PC-9 (cell line): ENCODE results near the gene GSE1. TPM values are rescaled to one million over a fixed set of nuclear protein-coding genes. Genes with fewer than 3 reads are reported as not detected.
A peak's percentile ranks its signal among the peaks of the same experiment; 100 is the strongest.

Source experiments
- BruUV-seq: library from RNA; stranded (reverse); fragments of 400-500 nt; replicated peaks from 2 replicates; lab custom pipeline; 2021; lab: Mats Ljungman, UMichigan
- CTCF ChIA-PET: fragments of 300-600 bp; sonication (Branson Sonifier 250); formaldehyde crosslinking; loops from one replicate; lab custom pipeline; 2022; ENCODE audit warnings: antibody characterized with exemption; lab: Charles Lee
- POLR2A ChIA-PET: fragments of 300-600 bp; sonication (Branson Sonifier 250); formaldehyde crosslinking; loops from one replicate; lab custom pipeline; 2022; ENCODE audit warnings: antibody characterized with exemption; ENCODE audit not compliant: unreplicated experiment; lab: Charles Lee
- DNase-seq, 2 experiments: peaks; one replicate each; pipeline versions ENCODE4 v3.0.0 to v3.0.0-alpha.2; 2015 to 2022; ENCODE audit warnings: mixed read lengths in 1 of 2
- H2AFZ ChIP-seq: fragments of 200-600 bp; sonication (generic); 2 replicates; pipeline ENCODE4 v1.8.1; 2017; ENCODE audit warnings: antibody characterized with exemption
- H3F3A ChIP-seq: fragments of 200-600 bp; sonication (generic); 2 replicates; pipeline ENCODE4 v1.8.1; 2017; ENCODE audit warnings: antibody characterized with exemption, mild to moderate bottlenecking, low read depth; ENCODE audit not compliant: insufficient read depth
- H3K27ac ChIP-seq: fragments of 200-600 bp; sonication (generic); 2 replicates; pipeline ENCODE4 v1.6.1; 2016; ENCODE audit warnings: mixed run types
- H3K27me3 ChIP-seq: fragments of 200-600 bp; sonication (generic); 2 replicates; pipeline ENCODE4 v1.6.1; 2016; ENCODE audit warnings: low read depth, mixed run types; ENCODE audit not compliant: insufficient read depth
- H3K36me3 ChIP-seq: fragments of 200-600 bp; sonication (generic); 2 replicates; pipeline ENCODE4 v1.6.1; 2016; ENCODE audit warnings: low read depth, mixed run types
- H3K4me1 ChIP-seq: fragments of 200-600 bp; sonication (generic); replicated peaks from 2 replicates; pipeline ENCODE4 v1.6.1; 2016; ENCODE audit warnings: mixed run types; ENCODE audit not compliant: insufficient read depth
- H3K4me2 ChIP-seq: fragments of 200-600 bp; sonication (generic); 2 replicates; pipeline ENCODE4 v1.6.1; 2017; ENCODE audit warnings: mixed run types
- H3K4me3 ChIP-seq: fragments of 200-600 bp; sonication (generic); 2 replicates; pipeline ENCODE4 v1.6.1; 2016; ENCODE audit warnings: mixed run types
- H3K79me2 ChIP-seq: fragments of 200-600 bp; sonication (generic); 2 replicates; pipeline ENCODE4 v1.6.1; 2017; ENCODE audit warnings: low read depth, mixed run types
- H3K9me2 ChIP-seq: fragments of 200-600 bp; sonication (generic); 2 replicates; pipeline ENCODE4 v1.8.1; 2017; ENCODE audit warnings: mild to moderate bottlenecking; ENCODE audit not compliant: insufficient read depth
- H3K9me3 ChIP-seq: fragments of 200-600 bp; sonication (generic); 2 replicates; pipeline ENCODE4 v1.8.1; 2016; ENCODE audit warnings: low read depth; ENCODE audit not compliant: insufficient read depth
- H4K20me1 ChIP-seq: fragments of 200-600 bp; sonication (generic); 2 replicates; pipeline ENCODE4 v1.8.1; 2017; ENCODE audit not compliant: insufficient read depth
- EZH2 ChIP-seq: fragments of 200-600 bp; sonication (generic); IDR thresholded peaks from 2 replicates; pipeline ENCODE4 v1.8.0; 2017; ENCODE audit warnings: antibody characterized with exemption, low read depth
- intact Hi-C: fragments of 100-400 bp; cut with micrococcal nuclease; formaldehyde crosslinking; loops from one replicate; pipeline ENCODE4 v1.10.0; 2022; ENCODE audit not compliant: unreplicated experiment
- total RNA-seq: library from RNA; stranded (reverse); gene quantifications from 2 replicates; pipeline ENCODE4 v1.2.3, GENCODE V29; 2021
- TF ChIP-seq, protein P1 (sequence below): fragments of 200-600 bp; sonication (generic); conservative IDR thresholded peaks from 2 replicates; pipeline ENCODE4 v1.6.1; 2017; ENCODE audit warnings: mixed run types, antibody characterized with exemption, mild to moderate bottlenecking, moderate library complexity

Gene GSE1
- total RNA-seq, 1 experiment from 2014 or later = 83.5 TPM

- no peak overlapping the region for H3K4me2 ChIP-seq
- POLR2A ChIA-PET = interaction anchor here (0.6 kb wide), 3 partner anchors 41 to 329 kb away, joined by 3 to 7 read pairs (median 3); no protein-coding TSS in a partner anchor
These were observed 106.6 kb downstream of the GSE1 start for GRCh38 chr16:85719605-85720301.

DNA sequence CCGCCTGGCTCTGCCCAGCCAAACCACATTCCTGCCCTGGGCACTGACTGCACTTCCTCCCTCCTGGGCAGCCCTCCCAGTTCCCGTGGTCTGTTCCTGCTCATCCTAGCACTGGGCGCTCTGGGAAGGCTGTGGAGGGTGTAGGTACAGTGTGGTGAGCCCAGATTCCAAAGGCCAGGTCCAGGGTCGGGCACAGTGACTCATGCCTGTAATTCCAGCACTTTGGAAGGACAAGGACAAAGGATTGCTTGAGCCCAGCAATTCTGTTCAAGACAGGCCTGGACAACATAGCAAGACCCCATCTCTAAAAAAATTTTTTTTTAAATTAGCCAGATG, 107.1 kb downstream of the GSE1 start:
- no peak for TF ChIP-seq EZH2
- TF ChIP-seq, protein P1, sequence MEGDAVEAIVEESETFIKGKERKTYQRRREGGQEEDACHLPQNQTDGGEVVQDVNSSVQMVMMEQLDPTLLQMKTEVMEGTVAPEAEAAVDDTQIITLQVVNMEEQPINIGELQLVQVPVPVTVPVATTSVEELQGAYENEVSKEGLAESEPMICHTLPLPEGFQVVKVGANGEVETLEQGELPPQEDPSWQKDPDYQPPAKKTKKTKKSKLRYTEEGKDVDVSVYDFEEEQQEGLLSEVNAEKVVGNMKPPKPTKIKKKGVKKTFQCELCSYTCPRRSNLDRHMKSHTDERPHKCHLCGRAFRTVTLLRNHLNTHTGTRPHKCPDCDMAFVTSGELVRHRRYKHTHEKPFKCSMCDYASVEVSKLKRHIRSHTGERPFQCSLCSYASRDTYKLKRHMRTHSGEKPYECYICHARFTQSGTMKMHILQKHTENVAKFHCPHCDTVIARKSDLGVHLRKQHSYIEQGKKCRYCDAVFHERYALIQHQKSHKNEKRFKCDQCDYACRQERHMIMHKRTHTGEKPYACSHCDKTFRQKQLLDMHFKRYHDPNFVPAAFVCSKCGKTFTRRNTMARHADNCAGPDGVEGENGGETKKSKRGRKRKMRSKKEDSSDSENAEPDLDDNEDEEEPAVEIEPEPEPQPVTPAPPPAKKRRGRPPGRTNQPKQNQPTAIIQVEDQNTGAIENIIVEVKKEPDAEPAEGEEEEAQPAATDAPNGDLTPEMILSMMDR = no peak

More at GRCh38 chr16:85719605-85720301, 106.6 kb downstream of the GSE1 start:
- H4K20me1 ChIP-seq = peaks cover 19% of the 10 kb centered on the region
- no peaks in the 10 kb centered on the region for H3K79me2 ChIP-seq
- no peak overlapping the region for H3K4me3 ChIP-seq
- no TSS peak for BruUV-seq
- no peak overlapping the region for H2AFZ ChIP-seq
- H3K4me1 ChIP-seq = peaks cover 28% of the 10 kb centered on the region
- 0 out of 2 replicates have a peak overlapping the region, but pooled peaks have one; percentile 11 for H3K27ac ChIP-seq
- no peaks in the 10 kb centered on the region for H3K9me2 ChIP-seq
- no peaks in the 10 kb centered on the region for H3K36me3 ChIP-seq
- no peak for DNase-seq
- TF ChIP-seq EZH2 = no peak
- TF ChIP-seq, protein P1 = no peak
- no peaks in the 10 kb centered on the region for H3K9me3 ChIP-seq
- CTCF ChIA-PET = interaction anchor here (0.6 to 1.1 kb wide), 8 partner anchors 10 to 517 kb away, joined by 3 to 6 read pairs (median 4); no protein-coding TSS in a partner anchor
- H3K27me3 ChIP-seq = no peaks in the 10 kb centered on the region
- H3F3A ChIP-seq = peaks cover 25% of the 10 kb centered on the region; the same call in 1 of the 2 replicates
- intact Hi-C loops = loop anchor here (2.0 to 10.0 kb wide), 2 partner anchors 27 to 55 kb away; no protein-coding TSS in a partner anchor

DNA sequence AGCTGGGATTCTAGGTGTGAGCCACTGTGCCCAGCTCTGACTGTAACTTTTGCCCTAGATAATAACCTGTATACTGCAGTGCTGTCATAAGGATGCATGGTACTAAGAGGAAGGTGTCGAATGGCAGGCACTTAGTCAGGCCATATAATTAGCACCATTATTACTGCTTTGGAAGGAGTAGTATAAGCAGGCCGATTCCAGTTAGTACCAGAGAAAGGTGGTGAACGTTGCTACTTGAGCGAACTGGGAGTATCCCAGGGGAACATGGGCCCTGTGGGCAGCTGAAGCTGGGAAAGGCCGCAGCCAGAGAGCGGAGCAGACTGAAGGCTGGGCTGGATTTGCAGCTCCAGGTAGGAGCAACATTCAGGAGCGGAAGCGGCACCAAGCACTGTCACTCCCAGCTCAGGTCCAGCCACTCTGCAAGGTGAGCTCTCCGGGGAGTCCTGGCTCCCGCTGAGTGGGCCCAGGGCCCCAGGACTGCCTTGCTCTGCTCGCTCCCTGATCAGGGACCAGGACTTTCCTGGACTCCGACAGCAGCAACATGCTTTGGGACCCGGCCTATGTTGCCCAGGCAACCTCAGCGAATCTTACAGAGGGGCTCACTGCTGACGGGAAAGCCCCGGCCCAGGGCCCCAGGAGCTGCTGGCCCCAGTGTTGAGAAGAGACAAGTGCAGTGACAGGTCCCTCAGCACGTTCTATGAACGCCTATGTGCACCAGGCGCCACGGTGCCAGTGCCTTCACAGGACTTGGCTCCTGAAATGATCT, 109.2 kb downstream of the GSE1 start:
- POLR2A ChIA-PET = no interaction called here

More for the DNA sequence above, 107.1 kb downstream of the GSE1 start:
- Histone ChIP-seq H3K9me2 (no peaks in the 10 kb centered on the region), H3K79me2 (no peaks in the 10 kb centered on the region), H2AFZ (no peak overlapping the region), H3K27me3 (no peaks in the 10 kb centered on the region), H3K9me3 (no peaks in the 10 kb centered on the region), H4K20me1 (peaks cover 19% of the 10 kb centered on the region), H3K4me1 (peaks cover 28% of the 10 kb centered on the region), H3K4me2 (no peak overlapping the region), H3K27ac (peak overlapping the region; percentile 10; the same call in 1 of the 2 replicates), H3K4me3 (no peak overlapping the region), H3K36me3 (no peaks in the 10 kb centered on the region), H3F3A (peaks cover 25% of the 10 kb centered on the region; the same call in 1 of the 2 replicates)
- BruUV-seq = no TSS peak
- POLR2A ChIA-PET = interaction anchor here (0.6 kb wide), 3 partner anchors 41 to 330 kb away, joined by 3 to 7 read pairs (median 3); no protein-coding TSS in a partner anchor
- DNase-seq = peak; percentile 64 to 87
- intact Hi-C loops = loop anchor here (2.0 to 10.0 kb wide), 2 partner anchors 27 to 55 kb away; no protein-coding TSS in a partner anchor
- CTCF ChIA-PET = interaction anchor here (0.6 to 1.1 kb wide), 8 partner anchors 9 to 517 kb away, joined by 3 to 6 read pairs (median 4); no protein-coding TSS in a partner anchor

More for the DNA sequence above, 109.2 kb downstream of the GSE1 start:
- H3K4me2 ChIP-seq = peak overlapping the region; percentile 34; the same call in 1 of the 2 replicates
- H3F3A ChIP-seq = peaks cover 25% of the 10 kb centered on the region; the same call in 1 of the 2 replicates
- CTCF ChIA-PET = no interaction called here
- peaks cover 19% of the 10 kb centered on the region for H4K20me1 ChIP-seq
- no peaks in the 10 kb centered on the region for H3K36me3 ChIP-seq
- peaks cover 28% of the 10 kb centered on the region for H3K4me1 ChIP-seq
- H3K27ac ChIP-seq = no peak overlapping the region
- TF ChIP-seq EZH2 = no peak
- TF ChIP-seq, protein P1 = no peak
- intact Hi-C loops = loop anchor here (10.0 kb wide), 1 partner anchor 52 kb away; no protein-coding TSS in a partner anchor
- H3K4me3 ChIP-seq = no peak overlapping the region
- H2AFZ ChIP-seq = no peak overlapping the region
- peak in 1 of 2 experiments; percentile 49 for DNase-seq
- H3K9me2 ChIP-seq = no peaks in the 10 kb centered on the region
- BruUV-seq = no TSS peak
- no peaks in the 10 kb centered on the region for H3K79me2 ChIP-seq
- no peaks in the 10 kb centered on the region for H3K27me3 ChIP-seq
- no peaks in the 10 kb centered on the region for H3K9me3 ChIP-seq
